HG03354 (cell line): Measurements from ENCODE around the gene PRSS56.

ENCODE experiments used
- ATAC-seq: cut with Tn5 transposase; IDR thresholded peaks from one replicate; pipeline ENCODE4 v1.9.1; 2021; ENCODE audit warnings: mild to moderate bottlenecking; ENCODE audit not compliant: unreplicated experiment, poor library complexity, severe bottlenecking

Gene PRSS56

GRCh38 chr2:232538671-232539070 lies 18.5 kb downstream of the PRSS56 start:
- ATAC-seq = no peak

- ATAC-seq = no peak
Observed at GRCh38 chr2:232539298-232540231, 19.4 kb downstream of the PRSS56 start, which contains the start of gene CHRNG. CHRNG (plus strand) TSS chr2:232539692; CDS start chr2:232539748, 56 bp downstream.

DNA sequence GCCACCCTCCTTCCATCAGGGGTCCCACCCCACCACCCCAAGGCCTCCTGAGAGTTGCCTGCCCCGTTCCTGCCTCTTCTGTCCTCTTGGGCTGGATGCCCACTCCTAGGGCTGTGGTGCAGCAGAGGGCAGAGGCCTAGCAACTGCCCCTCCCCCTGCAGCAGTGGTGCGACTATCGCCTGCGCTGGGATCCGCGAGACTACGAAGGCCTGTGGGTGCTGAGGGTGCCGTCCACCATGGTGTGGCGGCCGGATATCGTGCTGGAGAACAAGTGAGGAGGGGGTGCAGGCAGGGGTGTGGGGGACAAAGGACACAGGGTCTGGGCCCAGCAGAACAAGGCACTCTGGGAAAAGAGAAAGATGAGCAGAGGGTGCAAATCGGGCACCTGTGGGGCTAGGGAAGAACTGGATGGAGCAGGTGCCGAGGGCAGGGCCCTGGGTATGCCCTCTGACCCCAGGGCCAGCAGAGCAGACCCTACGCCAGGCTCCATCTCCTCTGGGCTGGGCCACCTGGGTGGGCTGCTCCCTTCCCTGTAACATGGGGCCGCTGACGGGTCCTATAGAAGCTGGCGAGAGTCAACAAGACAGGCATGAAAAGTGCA lies 20.4 kb downstream of the PRSS56 start:
- no peak for ATAC-seq

- no peak for ATAC-seq
Observed at GRCh38 chr2:232541195-232541960, 21.2 kb downstream of the PRSS56 start.

DNA sequence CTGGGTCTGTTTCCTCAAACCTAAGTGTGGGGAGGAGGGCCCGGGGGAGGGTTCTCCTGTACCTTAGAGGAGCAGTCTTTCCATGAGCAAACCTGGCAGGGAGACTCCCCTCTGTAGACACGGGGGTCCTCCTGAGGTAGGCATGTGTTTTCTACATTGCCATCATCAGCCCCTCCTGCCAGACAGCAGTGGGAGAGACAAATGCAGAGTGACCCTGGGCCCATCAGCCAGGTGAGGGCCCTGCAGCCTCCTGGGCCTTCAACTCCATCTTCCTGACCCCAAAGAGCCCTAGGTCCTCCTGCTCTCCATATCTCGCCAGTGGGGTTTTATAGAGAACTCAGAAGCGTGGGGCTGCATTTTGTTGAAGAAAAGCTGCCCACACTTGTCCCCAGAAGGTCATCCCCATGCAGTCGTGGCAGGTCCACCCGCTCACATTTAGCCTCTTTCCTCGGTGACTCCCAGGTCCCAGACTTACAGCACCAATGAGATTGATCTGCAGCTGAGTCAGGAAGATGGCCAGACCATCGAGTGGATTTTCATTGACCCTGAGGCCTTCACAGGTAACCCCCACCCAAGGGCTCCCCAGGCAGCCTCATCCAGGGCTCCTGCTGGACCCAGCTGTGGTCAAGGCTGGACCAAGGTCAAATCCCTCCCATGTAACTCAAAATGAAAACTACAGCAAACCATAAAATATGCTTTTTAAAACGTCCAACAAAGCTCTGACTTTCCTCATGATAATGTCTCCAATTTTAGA lies 21.9 kb downstream of the PRSS56 start:
- no peak for ATAC-seq

DNA sequence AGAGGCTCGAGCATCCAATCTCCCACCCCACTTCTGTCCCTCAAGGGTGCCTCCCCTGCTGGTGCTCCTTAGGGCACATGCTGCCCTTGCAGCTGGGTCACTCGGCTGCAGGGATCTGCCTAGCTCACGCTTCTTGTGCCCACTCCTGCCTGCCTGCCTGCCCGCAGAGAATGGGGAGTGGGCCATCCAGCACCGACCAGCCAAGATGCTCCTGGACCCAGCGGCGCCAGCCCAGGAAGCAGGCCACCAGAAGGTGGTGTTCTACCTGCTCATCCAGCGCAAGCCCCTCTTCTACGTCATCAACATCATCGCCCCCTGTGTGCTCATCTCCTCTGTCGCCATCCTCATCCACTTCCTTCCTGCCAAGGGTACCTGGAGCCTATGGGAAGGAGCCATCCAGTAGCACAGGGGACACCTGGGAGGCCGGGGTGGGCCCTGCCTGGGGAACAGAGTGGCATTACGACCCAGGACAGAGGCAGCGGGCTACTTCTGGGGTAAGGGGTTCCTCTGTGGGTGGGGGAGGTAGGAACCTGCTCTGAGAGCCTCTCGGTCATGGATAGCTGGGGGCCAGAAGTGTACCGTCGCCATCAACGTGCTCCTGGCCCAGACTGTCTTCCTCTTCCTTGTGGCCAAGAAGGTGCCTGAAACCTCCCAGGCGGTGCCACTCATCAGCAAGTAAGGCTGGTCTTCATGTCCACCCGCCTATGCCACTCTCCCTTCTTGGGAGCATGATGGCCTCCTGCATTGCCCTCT lies 22.7 kb downstream of the PRSS56 start:
- ATAC-seq = no peak

DNA sequence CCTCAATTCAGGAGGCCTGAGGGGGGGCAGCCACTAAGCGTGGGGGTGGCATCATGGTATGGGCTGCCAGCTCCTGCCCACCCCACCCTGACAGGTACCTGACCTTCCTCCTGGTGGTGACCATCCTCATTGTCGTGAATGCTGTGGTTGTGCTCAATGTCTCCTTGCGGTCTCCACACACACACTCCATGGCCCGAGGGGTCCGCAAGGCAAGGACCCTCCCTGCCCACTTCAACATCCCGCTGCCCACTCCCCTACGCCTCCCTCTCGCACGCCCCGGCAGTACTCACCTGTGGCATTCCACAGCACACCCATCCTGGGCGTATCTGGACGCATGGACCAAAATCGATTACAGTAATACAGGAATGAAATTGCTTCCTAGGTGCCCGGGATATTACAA lies 23.3 kb downstream of the PRSS56 start:
- ATAC-seq = no peak

DNA sequence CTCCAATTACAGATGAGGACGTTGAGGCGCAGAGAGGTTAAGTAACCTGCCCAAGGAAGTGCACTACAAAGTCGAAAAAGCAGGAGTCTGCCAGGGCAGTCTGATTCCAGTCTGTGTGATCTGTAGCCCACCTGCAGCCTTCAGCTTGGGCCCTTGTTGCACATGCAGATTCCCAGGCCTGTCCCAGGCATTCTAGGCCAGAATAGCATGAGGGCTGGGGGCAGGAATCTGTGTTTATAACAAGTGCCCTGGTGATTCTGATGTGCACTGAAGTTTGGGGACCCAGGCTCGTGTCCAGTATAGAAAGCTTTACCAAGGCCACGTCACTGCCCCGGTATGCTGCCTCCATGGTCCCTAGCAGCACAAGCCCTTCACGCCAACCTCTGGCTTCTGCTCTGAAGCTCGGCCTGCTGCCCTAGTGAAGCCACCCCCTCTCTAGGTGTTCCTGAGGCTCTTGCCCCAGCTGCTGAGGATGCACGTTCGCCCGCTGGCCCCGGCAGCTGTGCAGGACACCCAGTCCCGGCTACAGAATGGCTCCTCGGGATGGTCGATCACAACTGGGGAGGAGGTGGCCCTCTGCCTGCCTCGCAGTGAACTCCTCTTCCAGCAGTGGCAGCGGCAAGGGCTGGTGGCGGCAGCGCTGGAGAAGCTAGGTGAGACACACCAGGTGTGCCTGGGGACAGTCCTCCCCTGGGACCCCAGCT lies 23.9 kb downstream of the PRSS56 start:
- no peak for ATAC-seq

DNA sequence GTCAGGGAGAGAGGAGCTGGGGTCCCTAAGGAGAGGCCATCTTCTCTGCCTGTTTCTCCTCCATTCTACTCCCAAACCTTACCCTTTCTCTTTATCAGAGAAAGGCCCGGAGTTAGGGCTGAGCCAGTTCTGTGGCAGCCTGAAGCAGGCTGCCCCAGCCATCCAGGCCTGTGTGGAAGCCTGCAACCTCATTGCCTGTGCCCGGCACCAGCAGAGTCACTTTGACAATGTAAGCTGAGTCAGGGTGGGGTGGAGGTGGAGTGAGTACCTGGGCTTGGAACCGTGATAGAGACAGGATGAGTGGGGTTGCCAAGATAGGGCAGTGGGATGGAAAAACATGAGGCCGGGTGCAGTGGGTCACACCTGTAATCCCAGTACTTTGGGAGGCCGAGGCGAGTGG lies 24.5 kb downstream of the PRSS56 start:
- no peak for ATAC-seq

- no peak for ATAC-seq
Observed at GRCh38 chr2:232545511-232546375, 25.6 kb downstream of the PRSS56 start.

- ATAC-seq = no peak
Observed at GRCh38 chr2:232547991-232548390, 27.8 kb downstream of the PRSS56 start.

DNA sequence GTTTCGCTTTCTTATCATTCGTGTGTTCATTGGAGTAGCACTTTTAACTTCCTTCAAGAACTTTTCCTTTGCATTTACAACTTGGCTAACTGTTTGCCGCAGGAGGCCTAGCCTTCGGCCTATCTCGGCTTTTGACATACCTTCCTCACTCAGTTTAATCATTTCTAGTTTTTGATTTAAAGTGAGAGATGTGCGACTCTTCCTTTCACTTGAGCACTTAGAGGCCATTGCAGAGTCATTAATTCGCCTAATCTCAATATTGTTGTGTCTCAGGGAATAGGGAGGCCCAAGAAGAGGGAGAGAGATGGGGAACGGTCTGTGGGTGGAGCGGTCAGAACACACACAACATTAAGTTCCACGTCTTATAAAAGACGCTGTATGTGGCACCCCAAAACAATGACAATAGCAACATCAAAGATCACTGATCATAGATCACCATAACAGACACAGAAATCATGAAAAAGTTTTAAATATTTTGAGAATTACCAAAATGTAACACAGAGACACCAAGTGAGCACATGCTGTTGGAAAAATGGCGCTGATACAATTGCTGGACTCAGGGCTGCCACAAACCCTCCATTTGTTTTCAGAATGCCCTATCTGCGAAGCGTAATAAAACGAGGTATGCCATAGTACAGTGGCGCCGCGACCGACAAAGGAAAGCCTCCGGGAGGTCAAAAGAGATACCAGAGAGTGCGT lies 29.6 kb downstream of the PRSS56 start:
- peak; percentile 17 for ATAC-seq

GRCh38 chr2:232550354-232551249 lies 30.4 kb downstream of the PRSS56 start, which contains the start of the genes EIF4E2 and TIGD1:
EIF4E2 (plus strand) TSS chr2:232550689; CDS start chr2:232550725, 36 bp downstream.
TIGD1 (minus strand) TSS chr2:232550557; CDS start chr2:232549882, 675 bp downstream.
- ATAC-seq = peak; percentile 95

DNA sequence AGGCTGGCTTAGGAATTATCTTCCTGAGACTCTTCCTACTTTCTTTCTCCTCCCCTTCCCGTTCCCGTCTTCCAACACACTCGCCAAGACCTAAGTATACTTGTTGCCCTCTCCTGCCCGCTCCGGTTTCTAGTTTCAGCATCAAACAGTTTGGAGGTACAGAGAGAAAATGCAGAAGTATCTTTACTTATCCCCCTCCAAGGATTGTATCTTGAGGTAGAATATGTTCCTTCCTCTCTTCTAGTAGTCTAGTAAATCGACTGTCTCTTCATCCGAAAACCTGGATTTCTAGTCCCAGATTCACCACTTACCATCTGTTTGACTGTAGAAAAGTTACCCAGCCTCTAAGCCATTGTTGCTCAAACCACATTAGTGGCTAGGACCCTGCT lies 31.1 kb downstream of the PRSS56 start:
- no peak for ATAC-seq

DNA sequence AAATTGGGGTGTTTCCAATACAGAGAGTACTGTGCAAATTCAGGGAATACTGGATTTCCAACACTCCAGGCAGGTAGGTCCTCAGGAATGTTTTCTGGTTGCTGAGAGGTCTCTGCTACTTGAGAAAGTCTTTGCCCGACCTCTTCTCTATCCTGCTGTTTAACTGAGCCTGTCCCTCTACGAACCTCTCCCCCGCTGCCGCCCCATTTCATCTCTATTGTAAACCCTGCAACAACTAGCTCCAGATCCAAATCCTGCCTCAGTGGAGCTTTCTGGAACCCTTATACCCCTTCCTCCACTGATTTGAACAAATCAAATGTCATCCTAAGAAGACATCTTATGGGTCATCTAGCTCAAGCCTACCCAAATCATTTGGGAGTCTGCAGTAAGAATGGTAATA lies 31.6 kb downstream of the PRSS56 start:
- ATAC-seq = no peak

GRCh38 chr2:232556426-232556825 lies 36.2 kb downstream of the PRSS56 start:
- ATAC-seq = no peak
